Glomerular visceral epithelial cell (primary cell): ENCODE results near the gene RNF213.
A peak's percentile ranks its signal among the peaks of the same experiment; 100 is the strongest.

ENCODE experiments used
- DNase-seq: peaks from one replicate; pipeline ENCODE4 v3.0.0-alpha.2; 2016; ENCODE audit errors: extremely low spot score

Gene RNF213

DNA sequence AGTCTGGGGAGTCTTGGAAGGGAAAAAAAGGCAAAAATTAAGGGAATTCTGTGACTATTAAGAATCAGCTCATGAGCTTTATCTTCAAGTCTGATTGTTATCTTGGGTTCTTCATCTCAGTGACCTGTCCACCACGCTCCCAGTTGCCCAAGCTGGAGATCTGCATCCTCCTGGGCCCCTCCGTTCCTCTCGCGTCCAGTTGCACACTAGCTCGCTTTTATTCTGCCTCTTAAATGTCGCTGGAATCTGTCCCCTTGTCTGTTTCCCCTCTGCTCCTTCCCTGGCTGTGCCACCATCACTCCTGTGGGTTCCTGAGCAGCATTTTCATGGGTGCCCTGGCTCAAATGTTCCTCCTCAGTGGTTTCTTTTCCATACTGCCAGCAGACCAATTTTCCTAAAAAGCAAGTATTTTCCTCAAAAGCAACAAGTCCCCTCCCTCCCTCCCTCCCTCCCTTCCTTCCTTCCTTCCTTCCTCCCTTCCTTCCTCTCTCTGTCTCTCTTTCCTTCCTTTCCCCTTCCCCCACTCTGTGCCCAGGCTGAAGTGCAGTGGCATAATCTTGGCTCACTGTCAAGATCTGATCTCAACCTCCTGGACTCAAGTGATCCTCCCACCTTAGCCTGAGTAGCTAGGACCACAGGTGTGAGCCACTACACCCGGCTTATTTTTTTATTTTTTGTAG is 155.7 kb downstream of the RNF213 start:
- no peak for DNase-seq

GRCh38 chr17:80416940-80417293 is 156.3 kb downstream of the RNF213 start:
- DNase-seq: no peak

DNA sequence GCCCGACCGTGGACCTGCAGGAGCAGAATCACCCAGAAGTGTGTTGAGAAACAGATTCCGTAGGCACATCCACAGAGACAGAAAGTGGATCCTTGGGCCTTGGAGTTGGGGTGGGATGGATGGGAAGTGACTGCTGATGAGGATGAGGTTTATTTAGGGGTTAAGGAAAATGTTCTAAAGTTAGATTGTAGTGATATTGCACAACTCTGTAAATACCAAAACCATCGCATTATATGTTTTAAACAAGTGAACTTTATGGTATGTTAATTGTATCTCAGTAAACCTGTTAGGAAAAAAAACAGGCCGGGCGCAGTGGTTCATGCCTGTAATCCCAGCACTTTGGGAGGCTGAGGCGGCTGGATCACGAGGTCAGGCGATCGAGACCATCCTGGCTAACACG is 157.9 kb downstream of the RNF213 start:
- no peak for DNase-seq

DNA sequence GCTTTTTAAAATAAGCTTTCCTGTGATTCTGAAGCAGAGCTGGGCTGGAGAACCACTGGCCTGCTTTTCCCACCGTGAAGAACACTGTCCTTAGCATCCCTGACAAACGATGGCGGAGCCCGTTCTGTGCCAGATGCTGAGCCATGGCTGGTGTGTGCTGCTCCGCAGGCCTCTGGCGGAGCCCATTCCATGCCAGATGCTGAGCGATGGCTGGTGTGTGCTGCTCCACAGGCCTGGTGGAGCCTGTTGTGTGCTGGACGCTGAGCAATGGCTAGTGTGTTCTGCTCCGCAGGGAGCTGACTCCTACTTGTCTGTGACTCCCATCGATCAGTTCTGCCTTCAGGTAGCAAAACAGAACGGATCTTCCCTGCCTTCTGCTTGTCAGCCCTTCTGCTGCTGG is 158.6 kb downstream of the RNF213 start:
- DNase-seq: no peak

GRCh38 chr17:80421381-80422090 is 160.9 kb downstream of the RNF213 start:
- no peak for DNase-seq

DNA sequence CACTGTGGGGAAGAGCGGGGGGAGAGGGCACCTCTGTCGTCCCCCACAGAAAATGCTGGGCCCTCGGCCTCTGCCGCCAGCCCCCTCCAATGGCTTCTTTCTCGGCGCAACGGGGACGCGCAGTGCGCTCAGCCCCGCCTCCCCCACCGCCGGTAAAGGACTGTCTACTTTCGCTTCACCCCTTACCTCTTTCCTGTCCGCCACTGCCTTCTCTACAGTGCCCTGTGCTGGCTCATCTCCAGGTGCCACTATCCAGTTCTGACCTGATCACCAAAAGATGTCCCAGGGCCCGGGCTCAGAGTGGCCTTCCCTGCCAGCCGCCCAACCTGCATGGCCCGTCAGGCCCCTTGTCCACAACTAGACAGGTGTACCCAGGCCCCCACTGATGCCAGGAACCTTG is 161.6 kb downstream of the RNF213 start:
- no peak for DNase-seq

DNA sequence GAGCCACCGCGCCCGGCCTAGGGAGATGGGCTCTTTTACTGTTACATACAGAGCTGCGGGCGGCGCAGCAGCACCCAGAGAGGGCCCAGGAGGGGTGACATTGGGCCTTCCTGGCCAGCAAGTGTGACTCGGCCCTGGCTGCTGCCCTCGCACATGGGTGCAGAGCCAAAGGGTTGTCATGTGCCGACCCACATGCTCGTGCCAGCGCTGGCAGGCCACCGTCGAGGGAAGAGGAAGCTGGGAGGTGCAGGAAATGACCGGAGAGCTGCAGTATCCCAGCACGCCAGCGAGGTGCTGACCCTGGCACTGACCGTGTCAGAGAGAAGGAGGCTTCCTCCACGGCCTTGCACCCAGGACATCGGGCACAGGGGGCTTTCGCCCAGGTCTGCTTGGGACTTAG is 162.3 kb downstream of the RNF213 start:
- no peak for DNase-seq

- DNase-seq: no peak
These were observed 163.0 kb downstream of the RNF213 start for GRCh38 chr17:80423536-80424225.

DNA sequence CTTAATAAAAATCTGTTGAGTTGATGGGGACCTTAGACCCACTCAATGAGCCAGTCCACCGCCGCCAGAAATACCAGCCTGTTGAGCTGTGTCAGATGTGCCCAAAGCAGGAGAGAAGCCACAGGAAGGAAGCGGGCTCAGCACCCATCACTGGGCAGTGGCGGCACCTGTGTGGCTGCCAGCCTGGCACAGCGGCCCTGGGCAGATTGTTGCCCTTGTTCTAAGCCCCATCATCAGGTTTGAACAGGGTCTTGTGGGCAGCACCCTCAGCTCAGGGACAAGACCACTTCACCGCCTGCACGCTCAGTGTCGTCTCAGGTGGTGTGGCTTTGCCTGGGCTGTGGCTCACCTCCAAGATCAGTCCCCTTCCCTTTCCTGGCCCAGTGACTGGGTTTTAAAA is 163.6 kb downstream of the RNF213 start:
- no peak for DNase-seq

DNA sequence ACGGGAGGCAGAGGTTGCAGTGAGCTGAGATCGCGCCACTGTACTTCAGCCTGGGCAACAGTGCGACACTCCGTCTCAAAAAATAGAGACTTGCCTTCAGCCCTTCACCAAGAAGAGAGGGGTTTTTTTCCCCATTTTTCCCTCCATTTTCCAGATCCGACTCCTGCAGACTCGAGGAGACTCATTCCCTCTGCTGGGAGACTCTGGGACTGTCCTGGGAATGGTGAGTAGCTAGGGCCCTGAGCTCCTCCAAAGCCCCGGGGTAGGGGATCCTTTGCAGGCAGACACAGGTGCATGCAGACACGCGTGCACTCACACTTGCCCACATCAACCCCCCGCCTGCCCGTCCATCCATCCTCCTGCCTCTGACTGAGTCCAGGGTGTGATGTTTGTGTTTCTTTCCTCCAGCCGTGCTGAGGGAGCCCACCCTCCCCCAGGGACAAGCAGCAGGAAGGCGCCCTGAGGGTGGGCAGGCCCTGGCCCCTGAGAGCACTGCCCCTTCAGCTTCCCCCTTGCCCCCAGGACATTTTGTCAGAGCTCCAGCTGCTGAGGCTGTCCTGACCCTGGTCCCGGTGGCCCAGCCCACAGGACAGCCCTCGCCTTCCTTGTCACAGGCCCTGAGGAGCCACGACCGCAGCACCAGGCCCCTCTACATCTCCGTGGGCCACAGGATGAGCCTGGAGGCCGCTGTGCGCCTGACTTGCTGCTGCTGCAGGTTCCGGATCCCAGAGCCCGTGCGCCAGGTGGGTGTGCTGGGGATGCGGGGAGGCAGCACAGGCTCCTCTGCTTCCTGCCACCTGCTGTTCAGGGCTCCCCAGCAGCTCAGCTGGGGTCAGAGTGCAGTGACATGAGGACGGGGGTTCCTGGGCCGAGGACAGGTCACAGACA is 164.5 kb downstream of the RNF213 start:
- no peak for DNase-seq

- DNase-seq: no peak
These were observed 165.3 kb downstream of the RNF213 start for GRCh38 chr17:80425835-80426426.

- DNase-seq: peak; percentile 71
These were observed 166.1 kb downstream of the RNF213 start for GRCh38 chr17:80426671-80427326.

DNA sequence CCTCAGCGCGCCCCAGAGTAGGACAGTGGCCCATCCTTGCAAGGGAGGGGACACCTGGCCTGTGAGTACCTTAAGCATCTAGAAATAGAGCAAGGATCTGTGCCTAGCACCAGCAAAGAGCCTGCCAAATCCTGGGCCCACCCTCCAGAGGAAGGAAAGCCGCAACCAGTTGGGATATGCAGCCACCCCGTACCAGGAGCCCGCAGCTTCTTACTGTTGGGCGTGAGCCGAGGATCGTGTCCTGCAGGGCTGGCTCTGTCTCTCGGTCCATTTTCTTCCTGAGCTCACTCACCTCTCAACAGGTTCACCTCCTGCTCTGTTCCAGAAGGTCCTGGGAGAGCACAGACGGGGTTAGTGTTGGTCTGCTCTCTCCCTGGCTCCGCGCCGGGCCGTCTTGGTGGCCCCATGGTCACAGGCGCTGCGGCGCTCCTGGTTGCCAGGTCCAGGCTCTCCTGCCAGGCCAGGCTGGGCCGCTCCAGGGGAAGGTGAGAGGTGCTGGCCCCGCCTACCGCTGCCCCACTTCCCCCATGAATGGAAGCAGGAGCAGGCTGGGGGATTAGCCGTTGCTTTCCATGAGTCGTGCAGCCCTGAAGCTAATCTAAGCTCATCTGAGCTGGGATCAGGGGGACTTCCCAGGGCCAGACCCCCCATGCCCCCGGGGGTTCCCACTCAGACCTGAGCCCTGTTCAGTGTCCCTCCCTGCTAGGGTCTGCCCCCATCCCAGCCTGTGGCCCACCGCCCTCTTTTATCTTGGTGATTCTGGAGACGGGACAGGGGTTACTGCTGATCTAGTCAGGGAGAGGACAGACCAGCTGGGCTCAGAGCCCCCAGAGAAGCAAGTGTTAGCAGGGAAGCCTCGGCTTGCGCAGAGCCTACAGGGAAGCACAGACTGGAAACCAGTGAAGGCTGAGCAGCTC is 167.0 kb downstream of the RNF213 start:
- DNase-seq: no peak

DNA sequence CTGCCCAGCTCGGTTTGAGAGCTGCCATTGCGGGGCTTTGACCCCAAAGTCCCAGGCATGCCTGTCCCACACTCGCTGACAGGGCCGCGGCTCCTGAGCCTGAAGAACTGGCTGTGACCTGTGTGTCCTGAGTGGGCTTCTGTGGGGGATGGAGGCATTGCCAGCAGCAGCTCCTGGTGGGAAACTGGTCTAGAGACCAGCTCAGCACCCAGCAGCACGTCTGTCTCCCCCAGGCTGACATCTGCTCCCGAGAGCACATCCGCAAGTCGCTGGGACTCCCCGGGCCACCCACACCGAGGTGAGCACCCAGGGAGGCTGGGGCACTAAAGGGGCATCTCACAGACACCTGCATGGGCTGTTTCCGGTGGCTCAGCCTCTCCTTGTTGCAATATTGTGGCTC is 167.7 kb downstream of the RNF213 start:
- DNase-seq: no peak

DNA sequence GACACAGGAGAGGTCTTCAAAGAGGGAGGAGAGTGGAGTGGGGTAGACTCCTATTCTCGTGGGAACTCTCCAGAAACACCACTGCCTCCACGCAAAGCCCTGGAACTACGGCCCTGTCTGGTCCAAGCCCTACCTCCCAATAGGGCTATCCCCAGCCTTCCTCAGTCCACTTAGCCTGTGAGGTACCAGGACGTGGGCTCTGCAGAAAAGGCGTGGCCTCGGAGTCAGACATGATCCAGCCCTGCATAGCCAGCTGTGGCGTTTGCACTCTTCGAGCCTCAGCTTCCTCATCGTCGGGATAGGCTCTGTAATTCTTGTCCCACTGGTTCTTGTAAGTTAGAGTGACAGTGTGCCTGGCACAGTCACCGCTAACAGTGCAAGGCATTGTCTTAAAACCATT is 168.1 kb downstream of the RNF213 start:
- no peak for DNase-seq

DNA sequence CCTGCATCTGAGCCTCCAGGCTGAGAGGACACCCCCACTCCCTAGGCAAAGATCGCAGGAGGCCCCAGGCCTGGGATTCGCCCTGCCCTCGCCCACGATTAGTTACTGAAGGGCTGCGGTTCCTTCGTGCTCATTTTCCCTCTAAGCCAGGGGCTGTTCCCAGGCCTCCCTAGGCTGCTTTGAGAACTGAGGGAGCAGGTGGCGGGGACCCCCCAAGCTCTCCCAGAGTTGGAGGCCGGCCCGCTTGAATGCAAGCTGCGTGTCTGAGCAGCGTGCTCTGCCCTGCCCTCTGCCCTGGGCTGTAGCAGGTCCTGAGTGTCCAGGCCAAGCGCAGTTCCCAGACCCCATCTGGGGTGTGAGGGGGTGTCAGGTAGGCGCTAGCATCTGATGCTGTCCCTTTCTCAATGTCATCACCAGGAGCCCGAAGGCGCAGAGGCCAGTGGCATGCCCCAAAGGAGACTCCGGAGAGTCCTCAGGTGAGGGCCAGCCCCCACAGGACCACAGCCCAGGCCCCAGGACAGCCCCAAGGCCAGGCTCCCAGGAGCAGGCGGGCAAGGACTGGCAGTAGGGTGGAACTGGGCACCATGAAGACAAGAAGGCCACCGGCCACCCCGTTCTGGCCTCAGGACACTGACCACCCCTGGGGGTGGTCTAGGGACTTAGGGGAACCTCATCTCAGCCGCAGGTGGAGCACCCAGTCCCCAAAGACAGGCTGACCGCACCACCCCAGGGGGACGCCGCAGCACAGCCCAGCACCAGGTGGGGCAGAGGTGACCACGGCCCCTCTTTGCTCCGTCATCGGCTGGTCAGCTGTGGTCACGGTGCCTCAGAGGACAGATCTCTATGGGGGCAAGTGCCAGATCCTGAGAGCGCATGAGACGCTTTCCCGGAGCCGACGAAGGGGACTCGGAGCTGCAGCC is 169.0 kb downstream of the RNF213 start:
- no peak for DNase-seq

- no peak for DNase-seq
These were observed 170.0 kb downstream of the RNF213 start for GRCh38 chr17:80430446-80431245.
